ENCODE results near the gene WBP2. TPM values are rescaled to one million over a fixed set of nuclear protein-coding genes. Genes with fewer than 3 reads are reported as not detected.

The WBP2 gene
- total RNA-seq, 1 donor from 2014 or later: 69.6 TPM

DNA sequence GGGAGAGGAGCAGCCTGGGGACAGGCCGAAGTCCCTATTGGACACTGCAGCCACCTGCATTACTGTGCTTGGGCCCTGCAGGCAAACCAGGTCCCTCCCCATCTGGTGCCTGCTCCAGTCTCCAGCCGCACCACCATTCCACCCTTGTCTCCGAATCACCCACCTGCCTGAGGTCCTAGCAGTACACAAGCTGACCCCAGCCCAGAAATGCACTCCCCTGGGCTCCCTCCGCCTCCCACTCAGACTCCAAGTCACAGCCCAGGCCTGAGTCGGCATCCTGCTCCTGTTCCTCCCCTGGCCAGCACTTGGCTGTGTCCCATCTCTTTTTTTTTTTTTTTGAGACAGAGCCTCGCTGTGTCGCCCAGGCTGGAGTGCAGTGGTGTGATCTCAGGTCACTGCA is 17.2 kb downstream of the WBP2 start:
- Mint-ChIP-seq H3K4me1 (ENCODE audit: unreplicated experiment) (peaks cover 6% of the 10 kb centered on the region), H3K27me3 (ENCODE audit: unreplicated experiment) (peaks cover 12% of the 10 kb centered on the region), H3K9me3 (ENCODE audit: unreplicated experiment) (no peaks in the 10 kb centered on the region), H3K4me3 (ENCODE audit: unreplicated experiment) (no peak overlapping the region), H3K36me3 (ENCODE audit: low read depth, unreplicated experiment) (peaks cover 5% of the 10 kb centered on the region), H3K27ac (ENCODE audit: unreplicated experiment) (no peak overlapping the region)
- no peak for DNase-seq (ENCODE audit: low spot score)
- TF ChIP-seq, protein P1, sequence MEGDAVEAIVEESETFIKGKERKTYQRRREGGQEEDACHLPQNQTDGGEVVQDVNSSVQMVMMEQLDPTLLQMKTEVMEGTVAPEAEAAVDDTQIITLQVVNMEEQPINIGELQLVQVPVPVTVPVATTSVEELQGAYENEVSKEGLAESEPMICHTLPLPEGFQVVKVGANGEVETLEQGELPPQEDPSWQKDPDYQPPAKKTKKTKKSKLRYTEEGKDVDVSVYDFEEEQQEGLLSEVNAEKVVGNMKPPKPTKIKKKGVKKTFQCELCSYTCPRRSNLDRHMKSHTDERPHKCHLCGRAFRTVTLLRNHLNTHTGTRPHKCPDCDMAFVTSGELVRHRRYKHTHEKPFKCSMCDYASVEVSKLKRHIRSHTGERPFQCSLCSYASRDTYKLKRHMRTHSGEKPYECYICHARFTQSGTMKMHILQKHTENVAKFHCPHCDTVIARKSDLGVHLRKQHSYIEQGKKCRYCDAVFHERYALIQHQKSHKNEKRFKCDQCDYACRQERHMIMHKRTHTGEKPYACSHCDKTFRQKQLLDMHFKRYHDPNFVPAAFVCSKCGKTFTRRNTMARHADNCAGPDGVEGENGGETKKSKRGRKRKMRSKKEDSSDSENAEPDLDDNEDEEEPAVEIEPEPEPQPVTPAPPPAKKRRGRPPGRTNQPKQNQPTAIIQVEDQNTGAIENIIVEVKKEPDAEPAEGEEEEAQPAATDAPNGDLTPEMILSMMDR (IDR thresholded peaks at IDR 0.05; ENCODE audit: unreplicated experiment): no peak

DNA sequence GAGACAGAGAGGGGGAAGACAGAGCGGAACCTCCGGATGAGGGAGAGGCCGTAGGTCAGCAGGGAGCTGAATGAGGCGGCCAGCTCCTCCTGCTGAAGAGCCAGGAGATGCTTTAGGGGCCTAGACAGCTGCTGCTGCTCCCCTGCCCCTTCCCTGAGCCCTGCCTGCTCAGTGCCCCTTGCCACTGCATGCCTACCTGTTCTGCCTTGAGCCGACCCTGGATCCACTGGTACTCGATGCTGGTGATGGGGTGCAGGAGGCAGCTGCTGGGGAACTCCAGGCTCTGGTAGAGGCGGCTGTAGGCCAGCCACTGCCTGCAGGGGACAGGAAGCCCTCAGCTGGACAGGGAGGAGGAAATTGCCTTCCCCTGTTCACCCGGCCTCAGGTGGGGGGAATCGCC is 18.5 kb downstream of the WBP2 start:
- TF ChIP-seq, protein P1 (IDR thresholded peaks at IDR 0.05; ENCODE audit: unreplicated experiment): no peak
- Mint-ChIP-seq H3K27me3 (ENCODE audit: unreplicated experiment) (peaks cover 10% of the 10 kb centered on the region), H3K4me1 (ENCODE audit: unreplicated experiment) (peaks cover 11% of the 10 kb centered on the region), H3K27ac (ENCODE audit: unreplicated experiment) (no peak overlapping the region), H3K4me3 (ENCODE audit: unreplicated experiment) (no peak overlapping the region), H3K36me3 (ENCODE audit: low read depth, unreplicated experiment) (peaks cover 5% of the 10 kb centered on the region), H3K9me3 (ENCODE audit: unreplicated experiment) (no peaks in the 10 kb centered on the region)
- no peak for DNase-seq (ENCODE audit: low spot score)

DNA sequence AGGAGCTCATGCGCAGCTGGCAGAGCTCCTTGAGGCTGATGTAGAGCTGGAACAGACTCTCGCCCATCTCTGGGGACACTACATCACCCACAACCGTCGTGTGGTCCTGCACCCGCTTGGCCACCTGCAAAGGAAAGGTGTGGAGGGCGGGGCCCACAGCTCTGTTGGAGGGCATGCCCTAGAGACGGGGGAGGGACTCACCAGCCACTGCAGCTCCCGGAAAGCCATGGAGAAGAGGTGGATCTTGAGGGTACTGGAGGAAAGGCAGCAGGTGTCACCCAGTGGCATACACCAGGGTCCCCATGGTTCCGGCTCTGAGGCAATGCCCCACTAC is 19.5 kb downstream of the WBP2 start:
- peaks cover 5% of the 10 kb centered on the region for H3K36me3 Mint-ChIP-seq (ENCODE audit: low read depth, unreplicated experiment)
- peaks cover 11% of the 10 kb centered on the region for H3K4me1 Mint-ChIP-seq (ENCODE audit: unreplicated experiment)
- H3K9me3 Mint-ChIP-seq (ENCODE audit: unreplicated experiment): no peaks in the 10 kb centered on the region
- H3K27ac Mint-ChIP-seq (ENCODE audit: unreplicated experiment): no peak overlapping the region
- TF ChIP-seq, protein P1 (IDR thresholded peaks at IDR 0.05; ENCODE audit: unreplicated experiment): no peak
- DNase-seq (ENCODE audit: low spot score): no peak
- no peak overlapping the region for H3K4me3 Mint-ChIP-seq (ENCODE audit: unreplicated experiment)
- peaks cover 10% of the 10 kb centered on the region for H3K27me3 Mint-ChIP-seq (ENCODE audit: unreplicated experiment)

DNA sequence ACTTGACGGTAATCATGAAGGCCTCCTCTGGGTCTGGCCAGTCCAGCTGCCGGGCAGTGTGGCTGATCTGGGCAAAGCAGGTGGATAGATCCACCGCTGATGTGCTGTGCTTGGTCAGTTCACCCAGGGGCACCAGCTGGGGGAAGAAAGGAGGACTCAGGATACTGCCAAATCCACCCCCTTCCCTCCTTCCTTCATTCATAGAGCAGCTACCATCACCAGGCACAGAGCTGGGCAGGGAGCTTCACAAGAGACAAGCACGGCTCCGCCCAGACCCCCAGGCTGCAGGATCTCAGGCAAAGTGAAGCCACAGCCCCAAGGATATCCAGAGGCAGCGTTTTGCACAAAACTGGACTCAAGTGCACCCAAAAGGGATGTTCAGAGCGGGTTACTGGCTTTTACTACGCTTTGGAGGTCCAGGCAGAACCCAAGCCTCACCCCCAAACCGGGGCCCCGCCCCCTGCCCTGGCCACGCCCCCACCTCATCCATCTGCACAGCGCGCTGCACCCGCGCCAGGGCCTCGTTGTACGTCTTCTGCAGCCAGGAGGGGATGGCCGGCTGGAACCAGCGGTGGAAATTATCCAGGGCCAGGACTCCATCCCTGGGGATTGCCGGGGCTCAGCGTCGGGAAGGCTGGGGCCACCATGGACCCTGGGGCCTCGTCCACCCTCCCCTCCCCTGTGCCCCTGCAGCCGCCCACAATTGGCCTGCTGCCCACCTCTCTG is 20.0 kb downstream of the WBP2 start:
- Mint-ChIP-seq H3K27me3 (ENCODE audit: unreplicated experiment) (peaks cover 10% of the 10 kb centered on the region), H3K27ac (ENCODE audit: unreplicated experiment) (no peak overlapping the region), H3K4me1 (ENCODE audit: unreplicated experiment) (peaks cover 11% of the 10 kb centered on the region), H3K4me3 (ENCODE audit: unreplicated experiment) (no peak overlapping the region), H3K36me3 (ENCODE audit: low read depth, unreplicated experiment) (peaks cover 5% of the 10 kb centered on the region), H3K9me3 (ENCODE audit: unreplicated experiment) (no peaks in the 10 kb centered on the region)
- TF ChIP-seq, protein P1 (IDR thresholded peaks at IDR 0.05; ENCODE audit: unreplicated experiment): no peak
- no peak for DNase-seq (ENCODE audit: low spot score)

DNA sequence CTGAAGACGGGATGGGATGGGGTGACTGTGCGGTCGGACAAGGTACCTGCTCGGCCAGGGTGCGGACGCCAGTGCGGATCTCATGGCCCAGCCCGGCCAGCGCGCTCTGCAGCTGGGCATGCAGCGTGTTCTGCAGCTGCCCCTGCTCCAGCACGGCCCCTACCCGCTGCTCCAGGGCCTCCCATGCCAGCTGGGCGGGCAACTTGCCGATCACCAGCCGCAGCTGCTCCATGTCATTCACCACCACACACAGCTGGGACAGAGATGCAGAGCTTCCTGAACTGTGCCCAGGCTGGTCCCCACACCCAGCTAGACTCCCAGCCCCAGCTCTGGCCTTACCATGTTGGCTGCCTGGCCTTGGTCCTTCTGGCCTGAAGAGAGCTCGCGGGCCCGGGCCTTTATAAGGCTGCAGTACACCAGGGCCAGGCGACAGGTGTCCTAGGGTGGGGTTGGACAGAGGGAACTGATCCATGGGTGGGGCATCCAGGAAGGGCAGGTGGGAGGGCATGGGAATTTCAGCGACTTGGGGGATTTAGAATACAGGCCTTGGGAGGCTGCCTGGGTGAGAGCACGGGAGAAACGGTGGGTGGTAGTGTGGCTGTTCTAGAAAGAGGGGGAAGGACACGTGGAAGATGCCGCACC is 20.7 kb downstream of the WBP2 start:
- Mint-ChIP-seq H3K9me3 (ENCODE audit: unreplicated experiment) (no peaks in the 10 kb centered on the region), H3K27me3 (ENCODE audit: unreplicated experiment) (peaks cover 11% of the 10 kb centered on the region), H3K4me1 (ENCODE audit: unreplicated experiment) (peaks cover 11% of the 10 kb centered on the region), H3K4me3 (ENCODE audit: unreplicated experiment) (no peak overlapping the region), H3K36me3 (ENCODE audit: low read depth, unreplicated experiment) (peaks cover 5% of the 10 kb centered on the region), H3K27ac (ENCODE audit: unreplicated experiment) (no peak overlapping the region)
- TF ChIP-seq, protein P1 (IDR thresholded peaks at IDR 0.05; ENCODE audit: unreplicated experiment): no peak
- no peak for DNase-seq (ENCODE audit: low spot score)
